K562 treated with DMSO at 1 percent for 48 hours (cell line): ENCODE measurements around the gene BTBD7. TPM values are rescaled to one million over a fixed set of nuclear protein-coding genes. Genes with fewer than 3 reads are reported as not detected.

Experiments used
- total RNA-seq: library from RNA; unstranded; fragments of 300-600 nt; gene quantifications from 2 replicates; pipeline ENCODE4 v1.2.3, GENCODE V29; 2022; ENCODE audit warnings: low replicate concordance; ENCODE audit errors: extremely low read depth

Gene BTBD7
- total RNA-seq: not detected in 2 replicates

DNA sequence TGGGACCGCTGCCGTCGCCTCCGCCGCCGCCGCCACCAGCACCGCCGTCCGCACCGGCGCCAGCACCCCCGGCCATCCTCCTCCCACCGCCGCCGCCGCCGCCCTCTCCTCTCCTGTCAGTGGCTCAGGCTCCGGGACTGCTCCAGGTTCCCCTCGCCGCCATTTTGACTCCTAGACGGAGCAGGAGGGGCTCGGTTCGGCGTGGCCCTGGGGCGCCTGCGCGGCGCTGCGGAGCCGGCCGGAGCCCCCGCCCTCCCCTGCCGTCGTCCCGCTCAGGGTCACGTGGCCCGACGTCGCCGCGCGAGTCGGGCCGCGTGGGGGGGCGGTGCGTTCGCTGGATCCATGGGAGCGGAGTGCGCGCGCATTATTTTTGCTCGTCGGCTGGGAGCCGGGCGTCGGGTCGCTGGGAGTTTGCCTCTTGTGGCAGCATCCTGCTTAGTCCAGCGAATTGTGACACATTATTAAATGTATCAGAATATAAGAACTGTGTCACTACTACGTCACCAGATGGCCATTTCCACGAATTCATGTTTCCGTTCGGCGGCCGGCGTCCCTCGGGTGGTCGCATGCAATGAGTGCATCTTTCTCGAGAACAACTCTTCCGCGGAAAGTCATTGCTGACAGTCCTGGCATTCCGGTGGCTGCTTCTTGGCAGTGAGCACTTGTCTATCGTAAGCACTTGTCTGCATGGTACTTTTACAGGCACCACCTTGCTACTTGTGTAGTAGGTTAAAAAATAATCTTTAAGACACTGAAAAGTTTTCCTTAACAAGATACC, at the start of gene BTBD7:
Gene BTBD7 (minus strand): TSS at position 184 of the 778 bp plus-strand sequence. CDS start 36,985 bp downstream, outside the sequence.

DNA sequence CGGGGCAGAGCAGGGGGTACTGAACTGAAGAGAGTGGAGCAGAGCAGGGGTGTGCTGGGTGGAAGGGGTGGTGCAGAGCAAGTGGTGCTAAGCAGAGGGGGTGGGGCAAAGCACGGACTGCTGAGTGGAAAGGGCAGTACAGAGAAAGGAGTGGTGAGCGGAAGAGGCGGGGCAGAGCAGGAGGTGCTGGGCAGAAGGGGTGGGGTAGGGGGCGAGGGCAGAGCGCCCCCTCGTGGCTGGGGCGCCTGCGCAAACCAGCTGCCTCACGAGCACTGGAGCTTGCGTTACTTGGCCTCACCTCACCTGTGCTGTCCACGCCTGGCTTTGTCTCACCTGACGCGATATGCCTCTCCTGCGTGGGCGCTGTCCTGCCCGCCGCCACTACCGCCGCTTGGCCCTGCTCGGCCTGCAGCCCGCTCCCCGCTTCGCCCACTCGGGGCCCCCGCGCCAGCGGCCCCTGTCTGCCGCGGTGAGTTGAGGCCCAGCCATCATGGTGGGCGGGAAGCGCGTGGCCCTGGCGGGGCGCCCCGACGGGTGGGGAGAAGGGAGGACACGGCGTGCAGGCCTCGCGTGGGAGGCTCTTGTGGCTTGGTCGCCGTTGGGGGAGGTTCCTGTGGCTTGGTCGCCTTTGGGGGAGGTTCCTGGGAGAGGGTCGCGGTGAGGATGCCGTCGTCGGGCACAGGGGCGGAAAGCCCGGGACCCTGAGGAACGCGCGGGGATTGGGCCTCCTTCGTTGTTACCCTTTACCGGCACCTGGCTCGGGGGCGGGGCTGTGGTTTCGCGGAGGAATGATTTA, 14.3 kb upstream of the BTBD7 start, which contains the start of gene COX8C:
Gene COX8C (plus strand): TSS at position 257 of the 796 bp plus-strand sequence. CDS start 87 bp downstream, at position 344.

DNA sequence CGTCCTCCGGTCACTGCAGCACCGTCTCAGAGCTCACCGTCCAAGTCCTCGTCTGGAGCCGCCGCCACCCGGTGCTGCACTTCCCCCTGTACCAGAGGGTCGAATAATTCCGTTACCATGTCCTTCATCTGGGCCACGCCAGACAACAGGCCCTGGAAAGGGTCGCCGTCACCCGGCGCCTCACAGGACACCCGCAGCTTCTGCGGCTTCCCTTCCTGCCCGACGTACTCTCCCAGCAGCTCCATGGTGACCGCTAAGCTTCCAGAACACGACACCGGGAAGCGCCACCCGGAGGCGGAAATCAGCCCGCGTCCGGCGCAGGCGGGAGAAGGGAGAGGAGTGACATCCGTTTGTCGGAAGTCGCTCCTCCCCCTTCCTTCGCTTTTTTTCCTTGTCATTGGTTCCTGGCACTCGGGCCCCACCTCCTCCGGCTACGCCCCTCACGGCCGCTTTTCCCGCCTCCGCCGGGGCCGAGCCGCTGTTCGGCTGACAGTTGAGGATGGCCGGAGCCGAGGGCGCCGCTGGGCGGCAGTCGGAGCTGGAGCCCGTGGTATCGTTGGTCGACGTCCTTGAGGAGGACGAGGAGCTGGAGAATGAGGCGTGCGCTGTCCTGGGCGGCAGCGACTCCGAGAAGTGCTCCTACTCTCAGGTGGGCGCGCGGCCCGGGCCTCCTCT, 125.9 kb downstream of the BTBD7 start, which contains the start of the genes GON7 and UBR7:
Gene GON7 (minus strand): TSS at position 273 of the 675 bp plus-strand sequence. CDS start 28 bp downstream, at position 245.
Gene UBR7 (plus strand): TSS at position 464 of the 675 bp plus-strand sequence. CDS start 36 bp downstream, at position 500.

Other genes with a start within 250 kb of the BTBD7 start
- not detected in 2 replicates for gene ITPK1, start 217.1 kb downstream of the BTBD7 start, total RNA-seq
- gene MOAP1, start 148.1 kb downstream of the BTBD7 start, total RNA-seq: not detected in 2 replicates
- gene LYSET, start 147.7 kb downstream of the BTBD7 start, total RNA-seq: not detected in 2 replicates
- not detected in 2 replicates for gene GON7, start 126.0 kb downstream of the BTBD7 start, total RNA-seq
- not detected in 2 replicates for gene UBR7, start 125.8 kb downstream of the BTBD7 start, total RNA-seq
- not detected in 2 replicates for gene COX8C, start 14.1 kb upstream of the BTBD7 start, total RNA-seq
- gene UNC79, start 97.9 kb upstream of the BTBD7 start, total RNA-seq: not detected in 2 replicates